Endometrial microvascular endothelial cells (primary cell): Measurements from ENCODE around the gene AP3S2. TPM values are rescaled to one million over a fixed set of nuclear protein-coding genes. Genes with fewer than 3 reads are reported as not detected.
"Not testable (repeated sequence)": the region's sequence is repeated elsewhere in the genome, so short reads cannot be mapped to it uniquely, and the experiment has no call there.

ENCODE experiments used
- in situ Hi-C: cut with HindIII; loops from 2 replicates; pipeline ENCODE4 v1.10.0; 2017; ENCODE audit warnings: low sequenced_read_pairs, low pct_unique_long_range_greater_than_20kb; ENCODE audit errors: inconsistent ontology term
- total RNA-seq: library from RNA; depleted of rRNA; stranded (reverse); fragments of >200 nt; gene quantifications from one replicate; pipeline ENCODE4 v1.2.3, GENCODE V29; 2015; ENCODE audit errors: inconsistent ontology term

Gene AP3S2
- total RNA-seq, 1 donor from 2014 or later: 52.5 TPM

DNA sequence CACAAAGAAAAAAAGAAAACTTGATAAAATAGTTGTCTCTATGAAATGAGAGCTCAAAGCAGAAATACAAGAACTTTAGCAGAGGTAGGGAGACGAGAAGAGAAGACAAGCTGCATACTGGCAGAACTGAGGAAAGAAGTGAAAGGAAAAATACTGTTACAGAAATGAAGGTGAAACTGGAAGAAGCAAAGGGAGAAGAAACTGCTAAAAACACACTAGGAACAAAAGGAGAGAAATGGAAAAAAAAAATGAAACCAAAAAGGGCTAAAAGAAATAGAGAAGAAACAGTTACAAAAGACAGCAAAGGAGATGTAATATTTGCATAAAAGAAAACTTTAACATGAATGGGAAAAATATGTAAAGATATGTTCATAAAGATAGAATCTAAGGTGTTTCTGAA is 51.8 kb downstream of the AP3S2 start:
- in situ Hi-C loops: no loop called here

DNA sequence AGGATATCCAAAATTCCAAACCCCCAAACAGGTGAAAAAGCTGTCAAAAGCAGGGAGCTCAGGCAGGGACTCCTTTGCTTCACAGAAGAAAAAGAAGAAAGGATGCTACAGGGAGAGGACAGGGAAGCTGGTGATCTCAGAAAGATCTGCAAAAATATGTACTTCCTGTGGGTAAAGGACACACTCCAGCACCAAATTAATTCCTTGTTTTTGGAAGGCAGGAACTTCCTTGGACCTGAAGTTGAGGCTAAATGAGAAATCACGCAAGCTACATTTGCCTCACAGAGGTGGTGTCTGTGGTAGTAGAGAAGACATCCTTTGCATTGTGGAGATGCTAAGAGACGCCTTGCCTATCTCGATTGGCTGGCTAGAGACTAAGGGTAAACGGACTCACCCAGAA is 52.5 kb downstream of the AP3S2 start:
- in situ Hi-C loops: no loop called here

DNA sequence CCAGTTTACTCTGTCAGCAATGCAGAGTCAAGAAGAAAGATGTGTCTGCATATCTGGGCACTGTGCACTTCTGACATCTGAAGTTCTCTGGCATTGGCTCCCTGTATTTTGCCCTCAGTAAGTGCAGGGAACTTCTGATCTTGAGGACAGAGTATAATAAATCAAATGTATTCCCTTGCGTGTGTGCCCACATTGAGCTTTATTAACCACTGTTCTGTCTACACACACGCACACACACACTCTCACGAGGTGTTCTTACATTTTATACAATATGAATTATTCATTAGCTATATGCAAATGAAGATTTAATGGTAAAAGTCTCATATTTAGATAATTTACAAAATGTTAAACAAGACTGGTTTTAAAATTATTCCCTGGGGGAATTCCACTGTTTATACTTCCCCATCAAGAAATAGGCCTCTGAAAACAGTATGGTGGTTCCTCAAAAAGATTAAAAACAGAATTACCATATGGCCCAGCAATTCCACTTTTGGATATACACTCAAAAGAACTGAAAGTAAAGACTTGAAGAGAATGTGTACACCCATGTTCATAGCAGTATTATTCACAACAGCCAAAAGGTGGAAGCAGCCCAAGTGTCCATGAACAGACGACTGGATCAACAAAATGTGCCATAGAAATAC is 54.5 kb downstream of the AP3S2 start:
- in situ Hi-C loops: no loop called here

DNA sequence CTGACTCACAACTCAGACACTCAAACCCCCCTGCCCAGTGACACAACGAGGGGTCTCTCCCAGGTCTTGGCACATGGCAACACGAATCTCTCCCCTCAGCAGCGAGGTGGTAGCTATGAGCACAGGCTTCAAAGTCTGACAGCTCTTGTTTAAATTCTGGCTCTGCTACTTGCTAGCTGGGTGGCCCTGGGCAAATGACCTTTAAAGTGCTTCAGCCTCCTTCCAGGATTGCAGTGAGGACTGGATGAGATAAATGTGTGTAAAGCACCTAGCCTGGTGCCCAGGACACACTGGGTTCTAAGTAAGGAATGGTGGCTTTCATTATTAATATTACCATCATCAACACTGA is 56.0 kb downstream of the AP3S2 start:
- in situ Hi-C loops: no loop called here

DNA sequence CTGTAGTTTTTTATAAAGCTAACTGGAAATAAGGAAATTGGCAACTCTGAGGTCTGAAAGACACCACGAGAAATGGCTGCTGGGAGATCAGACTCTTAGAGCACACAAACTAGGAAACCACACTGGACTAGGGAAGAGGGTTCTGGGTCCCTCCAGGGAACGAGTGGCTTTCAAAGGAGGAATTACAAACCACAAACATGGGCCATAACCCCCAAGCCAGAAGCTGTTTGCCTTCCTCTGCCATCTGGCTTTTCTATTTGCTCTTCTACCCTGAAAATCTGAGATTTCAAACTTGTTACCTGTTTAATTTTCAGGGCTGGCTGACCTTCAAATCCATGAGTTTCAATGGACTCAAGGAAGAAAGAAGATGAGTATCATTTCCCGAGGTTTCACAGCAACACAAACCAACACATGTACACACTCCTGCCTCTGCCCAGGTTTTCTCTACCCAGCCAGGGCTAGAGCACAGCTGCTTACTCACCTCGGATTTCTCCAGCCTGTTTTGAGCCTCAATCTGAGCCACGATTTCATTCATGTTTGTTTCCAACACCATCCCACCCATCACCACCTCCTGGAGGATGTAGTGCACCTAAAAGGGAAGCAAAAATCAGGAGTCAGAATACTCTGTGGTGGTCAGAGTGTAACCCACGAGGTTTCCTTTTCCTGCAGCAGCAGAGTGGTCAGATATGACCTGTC is 56.5 kb downstream of the AP3S2 start:
- in situ Hi-C loops: no loop called here

DNA sequence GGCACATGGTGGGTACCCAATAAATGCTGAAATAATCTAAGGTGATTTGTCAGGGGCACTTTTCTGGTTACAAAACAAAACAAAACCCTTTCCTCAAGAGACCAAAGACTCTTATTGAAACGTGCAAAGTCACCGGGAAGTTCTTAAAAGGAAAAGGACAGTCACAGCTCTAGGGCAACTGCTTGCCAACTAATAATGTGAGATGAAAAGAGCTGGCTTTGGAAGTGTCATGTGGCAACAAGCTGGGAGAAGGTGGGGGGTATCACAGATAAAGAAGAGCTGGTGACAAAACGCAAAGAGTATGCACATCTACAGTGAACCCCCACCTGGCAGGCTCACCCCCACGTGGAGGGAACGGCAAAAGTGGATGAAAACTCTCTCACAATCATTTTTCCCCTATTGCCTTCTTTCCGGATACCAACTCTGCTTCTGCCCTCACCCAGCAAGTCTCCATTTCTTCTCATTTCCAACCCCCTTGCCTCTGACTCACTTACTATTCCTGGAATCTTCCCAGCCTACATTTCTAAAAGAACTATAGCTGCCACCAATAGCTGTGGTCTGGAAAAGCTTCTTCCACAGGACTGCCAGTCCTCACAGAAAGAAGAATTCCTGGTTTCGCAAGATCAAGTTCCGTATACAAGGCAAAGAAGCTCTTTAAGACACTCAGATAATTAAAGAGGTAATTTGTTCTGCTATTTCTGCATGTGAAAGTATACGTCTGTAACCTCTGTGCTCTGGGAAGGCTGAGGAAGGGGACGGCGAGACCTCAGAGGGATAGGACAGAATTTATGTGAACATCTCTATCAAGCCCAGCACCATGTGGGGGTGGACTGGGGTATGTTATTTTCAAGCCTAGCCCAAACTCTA is 57.3 kb downstream of the AP3S2 start:
- in situ Hi-C loops: no loop called here

DNA sequence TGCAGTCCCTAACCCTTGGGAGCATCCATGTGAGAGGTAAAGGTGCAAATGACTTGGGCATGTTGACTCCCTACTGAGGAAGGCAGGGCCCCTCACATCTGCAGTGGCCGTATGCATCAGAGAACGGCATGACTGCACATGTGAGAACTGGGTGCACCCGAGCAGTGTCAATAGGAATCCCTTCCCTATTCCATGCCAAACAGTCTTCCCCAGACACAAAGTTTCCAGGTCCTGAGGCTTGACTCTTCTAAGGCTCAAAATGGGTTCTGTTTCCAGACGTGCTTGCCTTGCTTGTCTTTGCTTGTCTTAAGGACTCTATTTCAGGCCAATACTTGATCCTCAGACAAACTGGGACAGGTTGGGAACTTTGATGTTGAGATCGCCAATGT is 58.6 kb downstream of the AP3S2 start:
- in situ Hi-C loops: no loop called here

DNA sequence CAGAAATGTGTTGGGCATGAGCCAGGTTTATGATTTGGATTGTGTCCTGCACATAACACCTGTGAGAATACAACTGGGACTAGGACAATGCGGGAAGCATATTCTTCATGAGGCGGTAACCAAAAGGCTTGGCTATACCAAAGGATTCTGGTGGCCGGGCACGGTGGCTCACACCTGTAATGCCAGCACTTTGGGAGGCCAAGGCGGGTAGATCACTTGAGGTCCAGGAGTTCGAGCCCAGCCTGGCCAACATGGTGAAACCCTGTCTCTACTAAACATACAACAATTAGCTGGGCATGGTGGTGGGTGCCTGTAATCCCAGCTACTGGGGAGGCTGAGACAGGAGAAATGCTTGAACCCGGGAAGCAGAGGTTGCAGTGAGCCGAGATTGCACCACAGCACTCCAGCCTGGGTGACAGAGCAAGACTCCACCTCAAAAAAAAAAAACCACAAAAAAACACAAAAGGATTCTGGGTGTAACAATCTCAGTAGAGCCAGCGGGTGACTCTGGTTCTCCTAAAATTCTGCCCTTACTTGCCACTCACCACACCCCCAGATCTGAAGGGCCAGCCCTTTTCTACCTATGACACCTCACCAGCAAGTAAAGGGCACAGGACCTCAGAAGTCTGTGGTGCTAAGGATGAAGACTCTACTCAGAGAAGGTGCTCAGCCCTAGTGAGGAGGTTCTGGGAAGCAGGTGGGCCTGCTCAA is 59.2 kb downstream of the AP3S2 start:
- in situ Hi-C loops: not testable (repeated sequence)

DNA sequence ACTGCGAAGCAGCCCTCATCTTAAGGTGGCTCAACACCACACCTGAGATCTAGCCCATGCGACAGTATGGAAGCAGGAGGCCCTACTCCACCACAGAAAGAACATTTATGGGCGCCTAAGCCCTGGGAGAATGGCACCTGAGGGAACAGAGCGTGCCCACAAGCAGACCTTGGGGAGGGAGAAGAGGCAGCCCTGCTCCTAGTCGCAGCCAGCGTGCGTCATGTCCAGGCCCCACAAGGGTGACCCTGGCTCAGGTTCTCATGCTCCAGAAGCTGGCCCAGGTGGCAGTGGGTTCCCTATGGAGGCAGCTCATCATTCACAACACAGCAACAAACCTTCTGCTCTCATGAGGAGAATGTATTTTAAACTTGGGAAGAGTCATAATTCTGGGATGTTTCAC is 59.8 kb downstream of the AP3S2 start:
- in situ Hi-C loops: no loop called here

DNA sequence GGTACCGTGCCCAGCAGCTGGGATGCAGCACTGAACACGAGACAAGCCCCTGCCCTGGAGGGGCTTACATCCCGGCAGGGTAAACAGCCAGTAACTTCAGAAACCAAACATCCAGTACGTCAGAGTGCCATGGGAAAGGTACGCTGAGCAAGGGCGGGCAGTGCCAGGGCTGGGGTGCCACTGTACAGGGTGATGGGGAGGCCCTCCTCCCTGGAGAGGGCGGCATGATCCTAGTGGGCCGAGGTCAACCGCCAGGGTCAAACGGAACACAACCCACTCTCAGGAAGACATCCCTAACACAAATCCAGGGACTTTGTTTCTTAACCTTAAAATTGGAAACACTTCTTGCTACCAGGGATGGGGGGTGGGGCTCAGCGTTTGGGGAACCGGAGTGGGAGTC is 63.2 kb downstream of the AP3S2 start:
- in situ Hi-C loops: no loop called here

DNA sequence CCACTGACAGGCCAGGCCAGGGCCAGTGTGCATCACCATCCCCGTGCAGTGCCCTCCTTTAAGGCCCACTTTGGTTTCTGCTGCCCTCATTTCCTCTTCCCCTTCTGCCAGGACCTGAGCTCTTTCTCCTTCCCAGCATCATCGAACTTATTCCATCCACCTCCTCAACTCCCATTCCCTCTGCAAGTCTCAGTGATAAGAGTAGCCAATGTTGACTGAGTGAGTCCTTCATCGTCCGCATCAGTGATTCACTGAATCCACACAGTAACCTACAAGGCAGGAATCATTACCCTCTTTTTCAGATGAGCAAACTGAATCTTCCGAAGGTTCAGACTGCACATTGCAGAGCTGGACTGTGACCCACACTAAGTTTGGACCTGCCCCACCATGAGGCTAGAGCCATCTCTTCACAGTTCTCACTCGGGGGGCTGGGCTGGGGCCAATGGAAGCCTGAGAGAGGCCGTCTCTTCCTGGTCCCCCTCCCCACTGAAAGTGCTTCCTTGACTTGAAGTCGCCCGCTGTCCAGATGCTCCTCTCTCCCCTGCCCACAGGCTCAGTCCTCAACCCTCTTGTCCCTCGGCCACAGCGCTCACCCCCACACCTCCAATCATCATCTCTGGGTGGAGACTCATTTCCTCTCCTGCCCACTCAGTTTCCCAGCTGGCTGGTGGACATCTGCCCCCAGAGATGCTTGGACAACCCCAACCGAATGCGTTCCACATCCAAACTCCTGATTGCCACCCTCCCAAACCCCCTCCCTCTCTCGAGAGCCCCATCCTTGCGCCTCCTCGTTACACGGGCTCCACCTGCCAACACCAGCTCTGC is 64.0 kb downstream of the AP3S2 start:
- in situ Hi-C loops: no loop called here

DNA sequence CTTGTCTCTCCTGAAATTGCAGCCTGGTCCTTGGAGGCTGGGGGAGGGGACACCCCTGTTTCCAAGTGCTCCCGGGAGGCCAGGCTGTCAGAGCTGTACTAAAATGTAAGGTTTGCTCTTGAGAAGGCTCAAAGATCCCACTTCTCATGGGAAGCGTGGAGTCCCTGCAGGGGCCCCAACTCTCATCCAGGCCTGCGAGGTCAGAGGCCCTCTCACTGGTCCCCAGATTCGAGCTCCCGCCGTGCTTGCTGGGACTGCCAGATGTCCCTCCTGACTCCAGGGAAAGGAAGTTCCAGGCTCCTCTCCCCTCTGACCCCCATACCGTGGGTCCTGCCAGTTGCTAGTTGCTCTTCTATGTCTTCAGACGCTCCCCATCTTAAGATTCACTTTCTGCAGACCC is 64.6 kb downstream of the AP3S2 start:
- in situ Hi-C loops: no loop called here

DNA sequence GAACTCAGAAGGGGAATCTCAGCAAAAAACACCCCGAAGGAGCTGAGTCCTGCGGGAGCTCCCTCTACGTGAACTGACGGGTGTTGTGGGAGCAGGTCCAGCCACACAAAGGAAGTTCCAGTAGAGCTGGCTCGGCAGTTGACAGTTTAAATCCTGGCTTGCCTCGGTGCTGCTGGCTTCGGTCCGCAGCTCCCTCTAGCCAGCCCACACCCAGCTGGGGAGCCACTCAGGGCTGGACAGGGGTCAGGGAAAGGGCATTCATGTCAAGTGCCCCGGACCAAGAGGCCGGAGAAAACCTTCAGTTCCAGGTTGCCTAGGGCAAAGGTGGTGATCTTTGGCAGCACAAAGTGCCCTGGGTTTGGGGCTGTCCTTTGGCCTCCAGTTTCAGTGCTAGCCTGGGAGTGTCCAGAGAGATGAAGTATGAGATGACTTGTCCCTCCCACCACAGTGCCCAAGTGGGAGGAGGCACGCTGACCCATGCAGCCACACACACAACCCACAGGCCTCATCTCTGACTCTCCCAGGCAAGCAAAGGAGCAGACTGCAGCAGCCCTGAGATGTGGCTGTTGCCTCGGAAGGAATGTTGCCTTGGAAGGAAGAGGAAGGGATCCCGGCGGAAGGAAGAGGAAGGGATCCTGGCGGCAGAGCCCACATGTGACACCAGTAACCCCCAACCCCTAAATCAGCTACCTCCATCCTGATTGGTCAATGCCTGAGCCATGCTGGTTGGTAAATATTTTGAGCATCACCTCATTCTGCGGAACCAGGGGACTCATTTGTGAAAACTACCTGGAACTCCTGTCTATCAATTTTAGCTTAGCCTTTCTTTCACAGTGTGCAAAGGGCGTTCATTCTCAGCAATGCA is 65.3 kb downstream of the AP3S2 start:
- in situ Hi-C loops: no loop called here

DNA sequence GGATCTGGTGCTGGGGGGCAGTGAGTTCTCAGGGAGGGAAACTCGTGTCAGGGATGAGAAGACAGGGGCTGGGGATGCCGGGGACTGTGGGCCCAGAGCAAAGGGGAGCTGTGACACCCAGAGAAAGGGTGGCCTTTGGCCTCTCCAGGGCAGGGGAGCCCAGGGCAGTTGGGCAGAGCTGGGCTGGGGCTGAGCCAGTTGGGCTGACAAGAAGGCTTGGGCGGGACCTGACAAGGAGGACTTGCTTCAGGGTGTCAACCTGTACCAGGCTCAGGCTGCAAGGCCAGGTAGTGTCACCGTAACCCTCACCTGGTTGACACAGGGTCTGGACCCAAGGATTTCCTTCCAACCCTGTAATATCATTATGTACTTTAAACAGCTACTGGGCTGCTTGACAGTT is 66.0 kb downstream of the AP3S2 start:
- in situ Hi-C loops: no loop called here

DNA sequence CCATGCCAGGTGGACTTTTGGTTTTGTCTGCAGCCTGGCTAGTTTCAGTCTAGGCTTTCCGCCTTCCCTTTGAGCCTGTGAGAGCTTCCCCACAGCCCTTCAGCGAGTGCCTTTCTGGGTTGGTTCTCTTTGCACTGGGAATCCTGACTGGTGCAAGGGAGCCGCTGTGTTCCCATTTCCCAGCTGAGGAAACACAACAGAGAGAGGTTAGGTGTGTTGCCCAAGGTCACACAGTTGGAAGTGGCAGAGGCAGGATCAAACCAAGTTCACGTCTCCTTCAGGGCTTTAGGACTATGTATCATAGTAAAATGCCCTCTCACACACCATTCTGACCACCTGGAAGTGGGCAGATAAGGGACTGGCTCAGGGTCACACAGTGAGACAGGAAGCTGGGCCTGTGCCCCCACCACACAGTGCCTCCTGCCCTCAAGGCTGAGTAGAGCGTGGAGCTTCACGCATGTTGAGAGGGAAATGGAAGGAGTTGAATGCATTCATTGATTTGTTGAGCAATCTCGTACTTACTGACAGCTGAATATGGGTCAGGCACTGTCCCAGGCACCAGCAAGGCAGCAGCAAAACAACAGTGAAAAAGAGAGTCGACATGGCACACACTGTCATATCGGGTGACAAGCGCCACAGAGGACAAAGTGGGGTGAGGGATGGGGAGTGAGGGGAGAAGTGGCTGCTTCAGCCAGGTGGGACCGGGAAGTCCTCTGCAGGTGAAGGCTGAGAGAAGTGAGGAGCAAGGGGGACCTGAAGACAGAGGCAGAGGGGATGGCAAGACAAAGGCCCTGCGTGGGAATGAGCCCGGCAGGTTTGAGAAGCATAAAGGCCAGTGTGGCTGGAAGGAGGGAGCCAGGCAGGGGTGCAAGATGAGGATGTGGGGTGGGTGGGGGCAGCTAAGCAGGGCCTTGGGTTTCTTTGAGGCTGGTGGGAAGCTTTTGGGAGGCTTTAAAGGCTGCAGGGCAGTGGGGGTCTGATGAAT is 66.8 kb downstream of the AP3S2 start:
- in situ Hi-C loops: no loop called here

DNA sequence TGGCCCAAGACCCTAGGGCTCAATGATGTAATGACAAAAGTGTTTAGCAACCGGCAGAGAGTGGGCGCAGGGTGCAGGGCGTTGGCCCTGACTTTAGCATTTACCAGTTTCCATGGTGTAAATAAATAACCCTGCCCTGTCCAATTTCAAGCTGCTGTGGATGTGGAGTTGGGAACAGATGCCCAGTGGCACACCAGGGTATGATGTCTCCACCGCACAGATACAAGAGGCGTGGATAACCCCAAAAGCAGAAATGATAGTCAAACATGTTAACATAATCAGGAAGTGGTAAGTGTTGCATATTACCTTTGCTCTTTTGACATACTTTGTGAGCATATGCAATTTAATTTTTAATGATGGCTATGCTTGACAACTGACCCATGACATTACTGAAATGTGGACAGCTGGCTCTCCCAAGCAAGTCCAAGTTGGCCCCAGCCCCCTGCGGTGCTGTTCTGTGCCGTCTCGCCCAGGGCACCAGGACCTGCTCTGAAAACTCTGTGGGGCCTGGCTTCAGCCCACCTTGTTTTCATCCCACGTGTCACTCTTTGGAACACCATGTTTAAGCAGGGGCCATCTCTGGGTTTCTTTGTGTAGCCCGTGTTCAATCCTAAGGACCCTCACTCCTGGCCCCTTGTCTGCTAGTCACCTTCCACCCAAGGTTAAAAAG is 68.4 kb downstream of the AP3S2 start:
- in situ Hi-C loops: no loop called here

DNA sequence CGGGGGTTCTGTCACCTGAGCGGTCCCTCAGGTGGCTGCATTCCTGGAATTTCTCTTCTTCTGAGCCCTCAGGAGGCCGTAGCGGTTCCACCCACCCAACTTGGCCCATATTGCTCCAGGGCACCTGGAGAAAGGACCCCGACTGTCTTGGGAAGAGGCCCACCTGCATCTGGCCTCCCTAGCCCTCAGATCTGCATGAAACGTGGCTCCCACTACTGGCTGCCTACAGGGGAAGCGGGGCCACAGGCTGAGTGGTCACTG is 69.3 kb downstream of the AP3S2 start:
- in situ Hi-C loops: no loop called here
